WTC11 (cell line): ENCODE data around the gene COX19. TPM values are rescaled to one million over a fixed set of nuclear protein-coding genes. Genes with fewer than 3 reads are reported as not detected.

ENCODE experiments used
- ATAC-seq: fragments of 200-7000 bp; cut with Tn5 transposase; 2 replicates; pipeline ENCODE4 v1.10.0; 2021; ENCODE audit warnings: mild to moderate bottlenecking, moderate library complexity
- CTCF ChIA-PET: fragments of 300-600 bp; sonication (Branson Sonifier 250); formaldehyde crosslinking; loops from one replicate; lab custom pipeline; 2021; ENCODE audit warnings: antibody characterized with exemption; lab: Charles Lee
- POLR2A ChIA-PET: fragments of 350-600 bp; sonication (Branson Sonifier 250); formaldehyde crosslinking; loops from one replicate; lab custom pipeline; 2021; ENCODE audit warnings: antibody characterized with exemption; lab: Charles Lee
- DNase-seq: peaks from one replicate; pipeline ENCODE4 v3.0.0; 2021; ENCODE audit warnings: low spot score
- H3K27ac Mint-ChIP-seq: 2 replicates; pipeline ENCODE4 v1.8.0; 2021; ENCODE audit warnings: mixed read lengths
- H3K27me3 Mint-ChIP-seq: 2 replicates; pipeline ENCODE4 v1.8.0; 2021; ENCODE audit warnings: low read depth, mild to moderate bottlenecking, moderate library complexity, mixed read lengths
- H3K36me3 Mint-ChIP-seq: 2 replicates; pipeline ENCODE4 v1.8.0; 2021; ENCODE audit warnings: mixed read lengths
- H3K4me1 Mint-ChIP-seq: 2 replicates; pipeline ENCODE4 v1.8.0; 2022; ENCODE audit warnings: mixed read lengths
- H3K4me3 Mint-ChIP-seq: 2 replicates; pipeline ENCODE4 v1.8.0; 2021; ENCODE audit warnings: mild to moderate bottlenecking, moderate library complexity, mixed read lengths
- H3K9me3 Mint-ChIP-seq: 2 replicates; pipeline ENCODE4 v1.8.0; 2021; ENCODE audit warnings: mixed read lengths
- AFF4 ChIP-seq: sonication (generic); formaldehyde crosslinking; IDR thresholded peaks from 2 replicates; pipeline ENCODE4 v1.8.1; 2023; ENCODE audit warnings: mild to moderate bottlenecking, missing genetic modification reagents, borderline replicate concordance
- CREB1 ChIP-seq: sonication (generic); formaldehyde crosslinking; IDR thresholded peaks from 2 replicates; pipeline ENCODE4 v1.8.0; 2023; ENCODE audit warnings: mild to moderate bottlenecking, missing genetic modification reagents
- CREM ChIP-seq: sonication (generic); formaldehyde crosslinking; IDR thresholded peaks from 2 replicates; pipeline ENCODE4 v1.8.1; 2022; ENCODE audit warnings: mild to moderate bottlenecking, missing genetic modification reagents, moderate library complexity
- CTCF ChIP-seq: fragments of 200-600 bp; IDR thresholded peaks from 2 replicates; pipeline ENCODE4 v1.8.0; 2022; ENCODE audit warnings: antibody characterized with exemption
- FOXK1 ChIP-seq: sonication (generic); formaldehyde crosslinking; IDR thresholded peaks from 2 replicates; pipeline ENCODE4 v1.8.0; 2022; ENCODE audit warnings: mild to moderate bottlenecking, moderate library complexity, missing genetic modification reagents
- FOXP4 ChIP-seq: sonication (generic); formaldehyde crosslinking; IDR thresholded peaks from 2 replicates; pipeline ENCODE4 v1.8.0; 2022; ENCODE audit warnings: mild to moderate bottlenecking, missing genetic modification reagents
- HMGA2 ChIP-seq: fragments of 250-450 bp; sonication (Bioruptor Pico); IDR thresholded peaks from 2 replicates; pipeline ENCODE4 v1.4.0; 2021; ENCODE audit warnings: mild to moderate bottlenecking, moderate library complexity
- IRF1 ChIP-seq: sonication (generic); formaldehyde crosslinking; IDR thresholded peaks from 2 replicates; pipeline ENCODE4 v1.8.0; 2023; ENCODE audit warnings: missing genetic modification reagents
- IRF2 ChIP-seq: sonication (generic); formaldehyde crosslinking; IDR thresholded peaks from 2 replicates; pipeline ENCODE4 v1.8.0; 2022; ENCODE audit warnings: low read depth, missing genetic modification reagents, borderline replicate concordance
- MLX ChIP-seq: sonication (generic); formaldehyde crosslinking; IDR thresholded peaks from 2 replicates; pipeline ENCODE4 v1.8.1; 2023; ENCODE audit warnings: mild to moderate bottlenecking, missing genetic modification reagents, moderate library complexity
- NFE2L1 ChIP-seq: sonication (generic); formaldehyde crosslinking; IDR thresholded peaks from 2 replicates; pipeline ENCODE4 v1.8.1; 2023; ENCODE audit warnings: missing genetic modification reagents
- OVOL2 ChIP-seq: fragments of 250-450 bp; sonication (Bioruptor Pico); IDR thresholded peaks from 2 replicates; pipeline ENCODE4 v1.9.0; 2021; ENCODE audit warnings: mild to moderate bottlenecking, borderline replicate concordance
- SMAD3 ChIP-seq: sonication (generic); formaldehyde crosslinking; IDR thresholded peaks from 2 replicates; pipeline ENCODE4 v1.8.0; 2022; ENCODE audit warnings: missing genetic modification reagents, mild to moderate bottlenecking, borderline replicate concordance
- SP1 ChIP-seq: sonication (generic); formaldehyde crosslinking; conservative IDR thresholded peaks from 2 replicates; pipeline ENCODE4 v1.8.1; 2022; ENCODE audit warnings: missing genetic modification reagents
- TEAD4 ChIP-seq: sonication (generic); formaldehyde crosslinking; IDR thresholded peaks from 2 replicates; pipeline ENCODE4 v1.8.0; 2022; ENCODE audit warnings: mild to moderate bottlenecking, missing genetic modification reagents
- ZNF232 ChIP-seq: sonication (generic); formaldehyde crosslinking; IDR thresholded peaks from 2 replicates; pipeline ENCODE4 v1.8.0; 2022; ENCODE audit warnings: mild to moderate bottlenecking, missing genetic modification reagents
- ZNF512 ChIP-seq: sonication (generic); formaldehyde crosslinking; IDR thresholded peaks from 2 replicates; pipeline ENCODE4 v1.8.1; 2022; ENCODE audit warnings: missing genetic modification reagents, borderline replicate concordance
- total RNA-seq: library from RNA; stranded (reverse); gene quantifications from 3 replicates; pipeline ENCODE4 v1.2.3, GENCODE V29; 2021

Gene COX19
- total RNA-seq, 1 experiment from 2014 or later: 13.2 TPM

- no peak for TF ChIP-seq HMGA2 (CRISPR knock-in tag)
- no peak for TF ChIP-seq IRF2
- no peak for TF ChIP-seq TEAD4
- TF ChIP-seq FOXK1 (CRISPR knock-in tag): no peak
- no peak for TF ChIP-seq NFE2L1
- TF ChIP-seq ZNF512 (CRISPR knock-in tag): no peak
- TF ChIP-seq CREM: no peak
- no peak for TF ChIP-seq IRF1 (CRISPR knock-in tag)
- no peak for TF ChIP-seq MLX (CRISPR knock-in tag)
- TF ChIP-seq CREB1: no peak
- TF ChIP-seq SMAD3 (CRISPR knock-in tag): no peak
- no peak for TF ChIP-seq SP1 (CRISPR knock-in tag)
- TF ChIP-seq AFF4 (CRISPR knock-in tag): no peak
- TF ChIP-seq FOXP4 (CRISPR knock-in tag): no peak
- no peak for TF ChIP-seq CTCF
- TF ChIP-seq ZNF232 (CRISPR knock-in tag): no peak
- no peak for TF ChIP-seq OVOL2 (CRISPR knock-in tag)
- ATAC-seq (no peak), DNase-seq (no peak)
- POLR2A ChIA-PET: interaction anchor here (1.6 kb wide), 1 partner anchor 11 kb away, joined by 5 read pairs; the partner anchor contains the start of gene COX19
- peak overlapping the region; percentile 23; the same call in 1 of the 2 replicates for H3K27ac Mint-ChIP-seq
- no peaks in the 10 kb centered on the region for H3K4me1 Mint-ChIP-seq
- no peaks in the 10 kb centered on the region for H3K9me3 Mint-ChIP-seq
- H3K4me3 Mint-ChIP-seq: no peak overlapping the region
- no peaks in the 10 kb centered on the region for H3K36me3 Mint-ChIP-seq
- CTCF ChIA-PET: interaction anchor here (0.6 kb wide), 1 partner anchor 80 kb away, joined by 3 read pairs; no protein-coding TSS in a partner anchor
- H3K27me3 Mint-ChIP-seq: no peaks in the 10 kb centered on the region
These were observed 10.8 kb upstream of the COX19 start for GRCh38 chr7:985915-986741.
